SK-N-SH (cell line): Measurements from ENCODE around the gene RAB1B. TPM values are rescaled to one million over a fixed set of nuclear protein-coding genes. Genes with fewer than 3 reads are reported as not detected.

Experiments used
- CTCF ChIA-PET: fragments of 300-600, 350-600 bp; formaldehyde crosslinking; extraction: SDS; loops from one replicate; lab custom pipeline; 2021; lab: Yijun Ruan, JAX
- POLR2A ChIA-PET: fragments of 350-600 bp; sonication (Branson Sonifier 250); formaldehyde crosslinking; extraction: SDS; loops from one replicate; lab custom pipeline; 2020; ENCODE audit warnings: antibody characterized with exemption, inconsistent platforms; lab: Yijun Ruan, JAX
- DNase-seq: peaks from one replicate; pipeline ENCODE4 v3.0.0; 2012
- H2AFZ ChIP-seq: fragments of 200-600 bp; sonication (generic); 2 replicates; pipeline ENCODE4 v1.8.1; 2016; ENCODE audit warnings: antibody characterized with exemption, mild to moderate bottlenecking, low read depth
- H3F3A ChIP-seq: fragments of 200-600 bp; sonication (generic); replicated peaks from 2 replicates; pipeline ENCODE3; 2016; ENCODE audit warnings: antibody characterized with exemption, mild to moderate bottlenecking; ENCODE audit not compliant: insufficient read depth
- H3K27ac ChIP-seq, 2 experiments: fragments of 200-500 bp in 1 of 2; fragments of 200-600 bp in 1 of 2; sonication (Bioruptor generic) in 1 of 2; sonication (generic), shearing (Covaris generic) in 1 of 2; 2 replicates each; pipeline versions ENCODE4 v1.5.1 to v1.6.1; 2014 to 2016; ENCODE audit warnings: low read depth in 2 of 2, inconsistent platforms in 1 of 2, low read length in 1 of 2, mild to moderate bottlenecking in 1 of 2, mixed read lengths in 1 of 2
- H3K27me3 ChIP-seq: fragments of 200-600 bp; sonication (generic), shearing (Covaris generic); 2 replicates; pipeline ENCODE4 v1.6.1; 2016; ENCODE audit warnings: mixed run types; ENCODE audit not compliant: insufficient read depth
- H3K36me3 ChIP-seq, 2 experiments: fragments of 200-500 bp in 1 of 2; fragments of 200-600 bp in 1 of 2; sonication (Bioruptor generic) in 1 of 2; sonication (generic) in 1 of 2; replicated peaks in 1 of 2; 2 replicates each; pipeline versions ENCODE3 to v1.5.1; 2014 to 2016; ENCODE audit warnings: low read length in 1 of 2, mild to moderate bottlenecking in 1 of 2; ENCODE audit not compliant: insufficient read depth in 2 of 2, control insufficient read depth in 1 of 2
- H3K4me1 ChIP-seq, 2 experiments: fragments of 200-500 bp in 1 of 2; fragments of 200-600 bp in 1 of 2; sonication (Bioruptor generic) in 1 of 2; sonication (generic), shearing (Covaris generic) in 1 of 2; 2 replicates each; pipeline versions ENCODE4 v1.5.1 to v1.6.1; 2014 to 2016; ENCODE audit warnings: low read depth in 1 of 2, low read length in 1 of 2, mixed run types in 1 of 2; ENCODE audit not compliant: insufficient read depth in 2 of 2, control insufficient read depth in 1 of 2
- H3K4me2 ChIP-seq: fragments of 200-600 bp; sonication (generic), shearing (Covaris generic); 2 replicates; pipeline ENCODE4 v1.6.1; 2017; ENCODE audit warnings: mixed run types
- H3K4me3 ChIP-seq, 2 experiments: fragments of 200-500 bp in 1 of 2; fragments of 200-600 bp in 1 of 2; sonication (Bioruptor generic) in 1 of 2; sonication (generic), shearing (Covaris generic) in 1 of 2; 2 replicates each; pipeline versions ENCODE4 v1.5.1 to v1.8.1; 2014 to 2016; ENCODE audit warnings: low read depth in 2 of 2, inconsistent platforms in 1 of 2, low read length in 1 of 2, mild to moderate bottlenecking in 1 of 2, mixed read lengths in 1 of 2, moderate library complexity in 1 of 2
- H3K79me2 ChIP-seq: fragments of 200-600 bp; sonication (generic); 2 replicates; pipeline ENCODE4 v1.8.1; 2017; ENCODE audit warnings: mild to moderate bottlenecking; ENCODE audit not compliant: insufficient read depth
- H3K9ac ChIP-seq: fragments of 200-600 bp; sonication (generic); 2 replicates; pipeline ENCODE4 v1.6.1; 2017; ENCODE audit warnings: mixed run types
- H3K9me2 ChIP-seq: fragments of 200-600 bp; sonication (generic); 2 replicates; pipeline ENCODE4 v1.6.1; 2017; ENCODE audit warnings: mixed run types
- H3K9me3 ChIP-seq: fragments of 200-600 bp; sonication (generic); 2 replicates; pipeline ENCODE4 v1.6.1; 2017; ENCODE audit warnings: mixed run types, mild to moderate bottlenecking, moderate library complexity
- H4K20me1 ChIP-seq: fragments of 200-600 bp; sonication (generic); 2 replicates; pipeline ENCODE4 v1.6.1; 2017; ENCODE audit warnings: mild to moderate bottlenecking, mixed run types; ENCODE audit not compliant: insufficient read depth
- ELF1 ChIP-seq: IDR thresholded peaks from 2 replicates; pipeline ENCODE4 v1.4.0; 2012
- EZH2phosphoT487 ChIP-seq: fragments of 200-600 bp; sonication (generic); IDR thresholded peaks from 2 replicates; pipeline ENCODE4 v1.6.1; 2017; ENCODE audit warnings: low read depth, mixed run types, mild to moderate bottlenecking, antibody characterized with exemption, moderate library complexity, borderline replicate concordance
- GATA2 ChIP-seq: sonication (generic); formaldehyde crosslinking; IDR thresholded peaks from 2 replicates; pipeline ENCODE4 v1.5.0; 2020; ENCODE audit warnings: mild to moderate bottlenecking, missing genetic modification reagents
- NFIC ChIP-seq: IDR thresholded peaks from 2 replicates; pipeline ENCODE4 v1.4.0; 2012; ENCODE audit warnings: borderline replicate concordance
- RXRA ChIP-seq: IDR thresholded peaks from 2 replicates; pipeline ENCODE4 v1.4.0; 2012; ENCODE audit warnings: low read depth, mild to moderate bottlenecking, borderline replicate concordance
- SIN3A ChIP-seq: IDR thresholded peaks from 2 replicates; pipeline ENCODE4 v1.6.1; 2012; ENCODE audit warnings: low read depth, mild to moderate bottlenecking, low read length, moderate library complexity, borderline replicate concordance
- SMC3 ChIP-seq: IDR thresholded peaks from 2 replicates; pipeline ENCODE4 v1.6.1; 2012; ENCODE audit warnings: low read depth, low read length, improper control_type of control experiment
- TCF12 ChIP-seq: IDR thresholded peaks from 2 replicates; pipeline ENCODE4 v1.4.0; 2012
- whole genome bisulfite sequencing: methylation state at CpG from one replicate; pipeline ENCODE4 v1.1.6; 2017; ENCODE audit warnings: low lambda C conversion rate; 5-methylcytosine and 5-hydroxymethylcytosine counted together
- polyA plus RNA-seq, 3 experiments: library from polyadenylated mRNA; depleted of rRNA; stranded (reverse); fragments of >200 nt; gene quantifications; 2 replicates each; pipeline ENCODE4 v1.2.3, GENCODE V29; 2012
- TF ChIP-seq, protein P1 (sequence below): fragments of 200-600 bp; sonication (generic); IDR thresholded peaks from 2 replicates; pipeline ENCODE4 v1.6.1; 2017; ENCODE audit warnings: antibody characterized with exemption, mild to moderate bottlenecking, moderate library complexity
- TF ChIP-seq, protein P2 (sequence below): IDR thresholded peaks from 2 replicates; pipeline ENCODE4 v1.4.0; 2012; ENCODE audit warnings: low read depth
- TF ChIP-seq, protein P3 (sequence below): IDR thresholded peaks from 2 replicates; pipeline ENCODE4; 2012
- TF ChIP-seq, protein P4 (sequence below): IDR thresholded peaks from 2 replicates; pipeline ENCODE4 v1.4.0; 2012; ENCODE audit warnings: low read depth, borderline replicate concordance
- TF ChIP-seq, protein P5 (sequence below): IDR thresholded peaks from 2 replicates; pipeline ENCODE4 v1.6.1; 2012; ENCODE audit warnings: mild to moderate bottlenecking, low read depth, low read length, moderate library complexity
- TF ChIP-seq, protein P6 (sequence below): fragments of 150-350 bp; IDR thresholded peaks from 2 replicates; pipeline ENCODE4 v1.6.1; 2016; ENCODE audit warnings: mild to moderate bottlenecking, low read depth, low read length

Gene RAB1B
- polyA plus RNA-seq, 1 of the 3 experiments (the other 2 are of a cell fraction): 208 TPM

DNA sequence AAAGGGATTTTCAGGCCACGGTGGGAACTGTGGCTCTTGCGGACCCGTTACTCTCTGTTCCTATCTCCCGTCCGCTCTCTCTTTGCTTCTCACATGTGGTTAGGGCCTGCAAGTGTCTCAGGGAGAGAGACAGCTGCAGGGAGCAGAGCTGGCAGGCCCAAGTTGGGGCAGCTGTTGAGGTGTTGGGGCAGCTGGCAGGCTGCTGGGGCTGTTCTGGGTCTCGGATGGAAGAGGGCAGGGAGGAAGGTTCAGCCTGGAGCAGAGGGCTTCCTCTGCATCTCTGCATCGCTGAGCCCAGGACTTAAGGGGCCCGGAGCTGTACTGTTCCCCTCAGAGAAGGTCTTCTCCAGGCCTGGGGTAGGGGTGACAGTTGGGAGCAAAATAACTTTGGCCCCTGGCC lies 7.0 kb downstream of the RAB1B start (continued):
- TF ChIP-seq, protein P1, sequence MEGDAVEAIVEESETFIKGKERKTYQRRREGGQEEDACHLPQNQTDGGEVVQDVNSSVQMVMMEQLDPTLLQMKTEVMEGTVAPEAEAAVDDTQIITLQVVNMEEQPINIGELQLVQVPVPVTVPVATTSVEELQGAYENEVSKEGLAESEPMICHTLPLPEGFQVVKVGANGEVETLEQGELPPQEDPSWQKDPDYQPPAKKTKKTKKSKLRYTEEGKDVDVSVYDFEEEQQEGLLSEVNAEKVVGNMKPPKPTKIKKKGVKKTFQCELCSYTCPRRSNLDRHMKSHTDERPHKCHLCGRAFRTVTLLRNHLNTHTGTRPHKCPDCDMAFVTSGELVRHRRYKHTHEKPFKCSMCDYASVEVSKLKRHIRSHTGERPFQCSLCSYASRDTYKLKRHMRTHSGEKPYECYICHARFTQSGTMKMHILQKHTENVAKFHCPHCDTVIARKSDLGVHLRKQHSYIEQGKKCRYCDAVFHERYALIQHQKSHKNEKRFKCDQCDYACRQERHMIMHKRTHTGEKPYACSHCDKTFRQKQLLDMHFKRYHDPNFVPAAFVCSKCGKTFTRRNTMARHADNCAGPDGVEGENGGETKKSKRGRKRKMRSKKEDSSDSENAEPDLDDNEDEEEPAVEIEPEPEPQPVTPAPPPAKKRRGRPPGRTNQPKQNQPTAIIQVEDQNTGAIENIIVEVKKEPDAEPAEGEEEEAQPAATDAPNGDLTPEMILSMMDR: no peak
- TF ChIP-seq SIN3A (no peak), EZH2phosphoT487 (no peak), SMC3 (no peak), NFIC (no peak), TCF12 (no peak)
- TF ChIP-seq, protein P2, sequence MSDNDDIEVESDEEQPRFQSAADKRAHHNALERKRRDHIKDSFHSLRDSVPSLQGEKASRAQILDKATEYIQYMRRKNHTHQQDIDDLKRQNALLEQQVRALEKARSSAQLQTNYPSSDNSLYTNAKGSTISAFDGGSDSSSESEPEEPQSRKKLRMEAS: no peak
- TF ChIP-seq, protein P3, sequence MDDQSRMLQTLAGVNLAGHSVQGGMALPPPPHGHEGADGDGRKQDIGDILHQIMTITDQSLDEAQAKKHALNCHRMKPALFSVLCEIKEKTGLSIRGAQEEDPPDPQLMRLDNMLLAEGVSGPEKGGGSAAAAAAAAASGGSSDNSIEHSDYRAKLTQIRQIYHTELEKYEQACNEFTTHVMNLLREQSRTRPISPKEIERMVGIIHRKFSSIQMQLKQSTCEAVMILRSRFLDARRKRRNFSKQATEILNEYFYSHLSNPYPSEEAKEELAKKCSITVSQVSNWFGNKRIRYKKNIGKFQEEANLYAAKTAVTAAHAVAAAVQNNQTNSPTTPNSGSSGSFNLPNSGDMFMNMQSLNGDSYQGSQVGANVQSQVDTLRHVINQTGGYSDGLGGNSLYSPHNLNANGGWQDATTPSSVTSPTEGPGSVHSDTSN: no peak
- TF ChIP-seq, protein P4, sequence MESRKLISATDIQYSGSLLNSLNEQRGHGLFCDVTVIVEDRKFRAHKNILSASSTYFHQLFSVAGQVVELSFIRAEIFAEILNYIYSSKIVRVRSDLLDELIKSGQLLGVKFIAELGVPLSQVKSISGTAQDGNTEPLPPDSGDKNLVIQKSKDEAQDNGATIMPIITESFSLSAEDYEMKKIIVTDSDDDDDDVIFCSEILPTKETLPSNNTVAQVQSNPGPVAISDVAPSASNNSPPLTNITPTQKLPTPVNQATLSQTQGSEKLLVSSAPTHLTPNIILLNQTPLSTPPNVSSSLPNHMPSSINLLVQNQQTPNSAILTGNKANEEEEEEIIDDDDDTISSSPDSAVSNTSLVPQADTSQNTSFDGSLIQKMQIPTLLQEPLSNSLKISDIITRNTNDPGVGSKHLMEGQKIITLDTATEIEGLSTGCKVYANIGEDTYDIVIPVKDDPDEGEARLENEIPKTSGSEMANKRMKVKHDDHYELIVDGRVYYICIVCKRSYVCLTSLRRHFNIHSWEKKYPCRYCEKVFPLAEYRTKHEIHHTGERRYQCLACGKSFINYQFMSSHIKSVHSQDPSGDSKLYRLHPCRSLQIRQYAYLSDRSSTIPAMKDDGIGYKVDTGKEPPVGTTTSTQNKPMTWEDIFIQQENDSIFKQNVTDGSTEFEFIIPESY: no peak

DNA sequence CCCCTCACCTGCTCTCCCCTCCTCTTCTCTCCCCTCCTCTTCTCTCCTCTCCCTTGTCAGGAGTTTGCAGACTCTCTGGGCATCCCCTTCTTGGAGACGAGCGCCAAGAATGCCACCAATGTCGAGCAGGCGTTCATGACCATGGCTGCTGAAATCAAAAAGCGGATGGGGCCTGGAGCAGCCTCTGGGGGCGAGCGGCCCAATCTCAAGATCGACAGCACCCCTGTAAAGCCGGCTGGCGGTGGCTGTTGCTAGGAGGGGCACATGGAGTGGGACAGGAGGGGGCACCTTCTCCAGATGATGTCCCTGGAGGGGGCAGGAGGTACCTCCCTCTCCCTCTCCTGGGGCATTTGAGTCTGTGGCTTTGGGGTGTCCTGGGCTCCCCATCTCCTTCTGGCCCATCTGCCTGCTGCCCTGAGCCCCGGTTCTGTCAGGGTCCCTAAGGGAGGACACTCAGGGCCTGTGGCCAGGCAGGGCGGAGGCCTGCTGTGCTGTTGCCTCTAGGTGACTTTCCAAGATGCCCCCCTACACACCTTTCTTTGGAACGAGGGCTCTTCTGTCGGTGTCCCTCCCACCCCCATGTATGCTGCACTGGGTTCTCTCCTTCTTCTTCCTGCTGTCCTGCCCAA lies 7.7 kb downstream of the RAB1B start:
- TF ChIP-seq, protein P3: no peak
- TF ChIP-seq, protein P5, sequence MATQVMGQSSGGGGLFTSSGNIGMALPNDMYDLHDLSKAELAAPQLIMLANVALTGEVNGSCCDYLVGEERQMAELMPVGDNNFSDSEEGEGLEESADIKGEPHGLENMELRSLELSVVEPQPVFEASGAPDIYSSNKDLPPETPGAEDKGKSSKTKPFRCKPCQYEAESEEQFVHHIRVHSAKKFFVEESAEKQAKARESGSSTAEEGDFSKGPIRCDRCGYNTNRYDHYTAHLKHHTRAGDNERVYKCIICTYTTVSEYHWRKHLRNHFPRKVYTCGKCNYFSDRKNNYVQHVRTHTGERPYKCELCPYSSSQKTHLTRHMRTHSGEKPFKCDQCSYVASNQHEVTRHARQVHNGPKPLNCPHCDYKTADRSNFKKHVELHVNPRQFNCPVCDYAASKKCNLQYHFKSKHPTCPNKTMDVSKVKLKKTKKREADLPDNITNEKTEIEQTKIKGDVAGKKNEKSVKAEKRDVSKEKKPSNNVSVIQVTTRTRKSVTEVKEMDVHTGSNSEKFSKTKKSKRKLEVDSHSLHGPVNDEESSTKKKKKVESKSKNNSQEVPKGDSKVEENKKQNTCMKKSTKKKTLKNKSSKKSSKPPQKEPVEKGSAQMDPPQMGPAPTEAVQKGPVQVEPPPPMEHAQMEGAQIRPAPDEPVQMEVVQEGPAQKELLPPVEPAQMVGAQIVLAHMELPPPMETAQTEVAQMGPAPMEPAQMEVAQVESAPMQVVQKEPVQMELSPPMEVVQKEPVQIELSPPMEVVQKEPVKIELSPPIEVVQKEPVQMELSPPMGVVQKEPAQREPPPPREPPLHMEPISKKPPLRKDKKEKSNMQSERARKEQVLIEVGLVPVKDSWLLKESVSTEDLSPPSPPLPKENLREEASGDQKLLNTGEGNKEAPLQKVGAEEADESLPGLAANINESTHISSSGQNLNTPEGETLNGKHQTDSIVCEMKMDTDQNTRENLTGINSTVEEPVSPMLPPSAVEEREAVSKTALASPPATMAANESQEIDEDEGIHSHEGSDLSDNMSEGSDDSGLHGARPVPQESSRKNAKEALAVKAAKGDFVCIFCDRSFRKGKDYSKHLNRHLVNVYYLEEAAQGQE: no peak
- TF ChIP-seq, protein P6, sequence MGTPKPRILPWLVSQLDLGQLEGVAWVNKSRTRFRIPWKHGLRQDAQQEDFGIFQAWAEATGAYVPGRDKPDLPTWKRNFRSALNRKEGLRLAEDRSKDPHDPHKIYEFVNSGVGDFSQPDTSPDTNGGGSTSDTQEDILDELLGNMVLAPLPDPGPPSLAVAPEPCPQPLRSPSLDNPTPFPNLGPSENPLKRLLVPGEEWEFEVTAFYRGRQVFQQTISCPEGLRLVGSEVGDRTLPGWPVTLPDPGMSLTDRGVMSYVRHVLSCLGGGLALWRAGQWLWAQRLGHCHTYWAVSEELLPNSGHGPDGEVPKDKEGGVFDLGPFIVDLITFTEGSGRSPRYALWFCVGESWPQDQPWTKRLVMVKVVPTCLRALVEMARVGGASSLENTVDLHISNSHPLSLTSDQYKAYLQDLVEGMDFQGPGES: no peak
- TF ChIP-seq RXRA: no peak
- TF ChIP-seq GATA2: no peak
- TF ChIP-seq ELF1: no peak
- TF ChIP-seq, all 33 proteins: peak for 0
- Histone ChIP-seq H2AFZ (no peak overlapping the region), H3K9ac (no peak overlapping the region), H3K4me3 (no peak overlapping the region), H3K4me2 (no peak overlapping the region), H3K9me2 (no peaks in the 10 kb centered on the region), H4K20me1 (no peaks in the 10 kb centered on the region; the same call in none of the 2 replicates), H3K79me2 (peaks cover 10% of the 10 kb centered on the region; the same call in 1 of the 2 replicates), H3K9me3 (no peaks in the 10 kb centered on the region), H3K27ac (no peak overlapping the region), H3K27me3 (no peaks in the 10 kb centered on the region), H3K4me1 (peaks cover 0 to 27% of the 10 kb centered on the region in 2 experiments; a peak in 1 of 4 replicates), H3K36me3 (peaks cover 21 to 45% of the 10 kb centered on the region in 2 experiments), H3F3A (peaks cover 20% of the 10 kb centered on the region)
- POLR2A ChIA-PET: interaction anchor here (0.9 kb wide), 1 partner anchor 13 kb away, joined by 3 read pairs; the partner anchor contains the start of gene YIF1A
- WGBS: 88% methylated on average over 10 of the region's 14 CpGs
- CTCF ChIA-PET: no interaction called here
- DNase-seq: no peak
